Ecto neural progenitor cell (in vitro differentiated cells): ENCODE measurements around the gene C17orf67.
"Not testable (repeated sequence)": the region's sequence is repeated elsewhere in the genome, so short reads cannot be mapped to it uniquely, and the experiment has no call there.

ENCODE experiments used
- DNase-seq: peaks from one replicate; pipeline ENCODE4 v3.0.0-alpha.2; 2018; ENCODE audit warnings: low spot score

The C17orf67 gene

DNA sequence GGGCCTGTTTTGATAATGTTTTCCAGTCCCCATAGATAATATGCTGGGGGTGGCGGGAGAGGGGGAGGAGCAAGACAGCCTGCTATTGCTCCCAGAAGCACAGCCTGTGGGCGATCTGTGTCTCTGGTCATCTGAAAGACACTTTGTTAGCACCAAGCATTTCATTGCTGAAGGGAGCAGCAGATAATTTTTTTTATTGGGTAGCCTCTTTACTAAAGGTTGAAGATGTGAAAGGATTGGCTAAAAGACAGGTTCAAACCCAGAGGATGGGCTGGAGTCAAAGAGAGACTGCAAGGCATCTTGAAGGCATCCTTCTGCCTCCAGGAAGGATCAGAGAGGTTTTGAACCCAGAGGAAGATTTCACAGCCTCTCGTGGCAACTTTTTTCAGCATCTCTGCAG is 60.6 kb downstream of the C17orf67 start:
- no peak for DNase-seq

DNA sequence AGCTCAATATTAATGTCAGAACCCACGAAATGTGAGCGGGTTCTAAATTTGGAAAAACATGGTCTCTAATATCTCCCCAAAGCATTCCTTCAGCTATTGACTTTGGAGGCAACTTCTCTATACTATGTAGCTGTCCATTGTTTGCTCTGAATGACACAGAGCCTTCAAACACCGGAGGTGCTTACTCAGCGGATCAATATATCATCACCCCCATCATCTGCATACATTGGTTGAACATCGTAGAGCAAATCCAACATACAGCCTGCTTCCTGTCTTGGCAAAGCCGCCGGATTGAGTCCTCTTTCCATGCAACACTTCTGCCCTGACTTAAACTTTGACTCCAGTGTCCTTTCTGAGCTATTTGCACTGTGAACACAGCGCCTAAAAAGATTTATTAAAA is 61.3 kb downstream of the C17orf67 start:
- no peak for DNase-seq

DNA sequence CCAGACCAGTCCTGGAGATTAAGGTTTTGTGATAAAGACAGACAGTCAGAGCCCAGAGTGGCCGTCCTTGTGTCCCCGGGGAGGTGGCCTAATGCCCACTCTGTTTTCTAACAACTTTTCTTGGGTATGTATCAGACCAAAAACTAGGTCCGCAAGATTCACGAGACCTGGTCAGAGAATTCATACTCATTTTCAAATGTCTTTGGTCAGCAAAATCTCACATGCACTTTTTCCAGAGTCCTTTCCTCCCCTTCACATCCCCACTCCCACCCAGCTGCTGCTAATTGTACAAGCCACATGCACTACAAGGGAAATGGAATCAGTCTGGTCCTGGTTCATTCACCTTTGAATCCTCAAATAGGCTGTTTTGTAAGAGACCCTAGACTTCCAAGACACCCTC is 61.7 kb downstream of the C17orf67 start:
- DNase-seq = no peak

DNA sequence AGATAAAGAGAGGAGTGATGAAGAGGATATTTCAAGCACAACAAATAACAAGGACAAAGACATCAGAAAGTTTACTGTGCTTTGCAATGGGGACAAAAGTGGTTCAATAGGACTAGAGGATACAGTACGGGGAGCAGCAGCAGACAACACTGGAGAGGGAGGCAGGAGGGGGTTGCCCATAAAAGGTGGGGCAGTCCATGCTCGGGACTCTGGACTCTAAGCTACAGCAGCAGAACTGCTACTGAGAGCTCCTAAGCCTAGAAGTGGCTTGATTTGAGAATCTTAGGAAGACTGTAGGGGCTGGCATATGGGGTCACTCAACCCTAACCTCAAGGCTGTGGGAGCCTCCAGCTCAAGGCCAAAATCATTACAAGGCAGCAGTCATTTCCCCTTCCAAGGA is 62.2 kb downstream of the C17orf67 start:
- DNase-seq = no peak

DNA sequence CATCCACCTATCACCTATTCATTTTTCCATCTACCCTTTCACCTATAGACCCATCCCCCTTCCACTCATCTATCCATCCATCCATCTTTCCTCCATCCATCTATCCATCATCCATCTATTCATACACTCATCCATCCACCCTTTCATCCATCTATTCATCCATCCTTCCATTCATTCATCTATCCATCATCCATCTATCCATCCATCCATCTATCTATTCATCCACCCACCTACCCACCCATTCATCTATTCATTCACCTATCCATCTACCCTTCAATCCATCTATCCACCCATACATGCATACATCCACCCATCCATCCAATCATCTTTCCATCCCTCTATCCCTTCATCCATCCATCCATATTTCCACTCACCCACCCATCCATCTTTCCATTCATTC is 63.3 kb downstream of the C17orf67 start:
- DNase-seq = no peak

DNA sequence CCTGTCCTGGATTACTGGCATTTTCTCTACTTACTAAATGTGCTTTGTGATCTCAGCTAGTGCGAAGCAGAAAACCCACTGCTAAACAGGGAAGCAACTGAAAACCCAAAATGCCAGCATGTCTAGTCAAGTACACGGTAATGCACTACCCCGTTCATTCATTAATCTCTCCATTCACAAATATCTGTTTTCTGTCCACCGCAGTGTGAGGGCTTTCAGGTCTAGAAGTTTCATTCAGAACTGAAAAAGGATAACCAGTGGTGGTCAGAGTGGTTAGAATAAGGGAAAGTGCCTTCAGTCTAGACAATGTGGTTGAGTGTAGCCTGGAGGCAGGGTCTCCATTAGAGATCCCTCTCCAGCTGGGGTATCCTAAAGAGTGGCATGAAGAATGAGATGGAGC is 68.3 kb downstream of the C17orf67 start:
- no peak for DNase-seq

DNA sequence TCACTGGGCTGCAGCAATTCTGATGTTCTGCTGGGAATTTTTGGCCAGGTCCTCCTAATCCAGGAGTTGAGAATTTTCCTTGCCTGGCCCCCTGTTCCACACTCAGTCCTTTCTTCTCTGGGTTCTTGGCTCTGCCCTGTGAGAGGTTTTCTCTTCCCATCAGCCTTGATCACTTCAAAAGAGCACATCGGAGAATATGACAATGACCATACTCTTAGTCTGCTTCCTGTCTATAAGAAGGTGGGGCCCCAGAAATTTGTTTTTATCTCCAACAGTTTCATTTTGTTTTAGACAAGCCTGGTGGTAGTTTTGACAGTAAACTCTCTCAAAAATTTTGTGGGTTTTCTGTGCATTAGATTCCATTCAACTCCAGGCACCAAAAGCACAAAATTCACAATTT is 70.7 kb downstream of the C17orf67 start:
- DNase-seq = no peak

DNA sequence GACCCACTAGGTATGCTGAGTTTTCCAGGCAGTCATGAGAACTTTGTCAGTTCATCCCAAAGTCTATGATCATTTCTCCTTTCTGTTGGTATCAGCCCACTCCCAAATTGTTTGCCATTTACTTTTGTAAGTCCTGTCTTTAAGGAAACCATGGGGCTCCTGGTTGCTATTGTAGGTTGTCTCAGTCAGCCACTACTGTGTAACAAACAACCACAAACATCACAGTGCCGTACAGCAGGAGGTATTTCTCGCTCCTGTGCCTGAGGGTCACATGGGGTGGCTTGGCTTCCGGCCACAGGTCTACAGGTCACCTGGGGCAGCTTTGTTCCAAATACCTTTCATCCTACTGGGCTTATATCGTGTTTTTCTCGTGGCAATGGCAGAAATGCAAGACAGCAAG is 71.6 kb downstream of the C17orf67 start:
- no peak for DNase-seq

DNA sequence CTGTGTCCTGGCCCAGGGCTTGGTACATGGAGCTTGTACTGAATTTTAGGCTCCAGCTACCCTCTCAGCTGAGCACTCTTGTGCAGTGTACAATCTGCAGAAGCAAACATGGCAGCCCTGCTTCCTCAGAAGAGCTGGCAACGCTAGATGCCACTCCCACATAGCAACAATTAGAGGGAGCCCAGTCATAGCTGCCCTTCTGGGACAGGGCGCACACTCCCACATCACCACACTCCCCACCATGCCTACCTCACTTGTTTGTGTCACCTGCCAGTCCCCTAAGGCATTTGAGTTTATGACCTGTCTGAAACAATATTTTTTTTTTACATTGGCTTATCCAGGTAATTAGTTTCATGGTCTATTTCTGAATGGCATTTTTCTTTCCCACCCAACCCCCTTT is 72.3 kb downstream of the C17orf67 start:
- DNase-seq = no peak

DNA sequence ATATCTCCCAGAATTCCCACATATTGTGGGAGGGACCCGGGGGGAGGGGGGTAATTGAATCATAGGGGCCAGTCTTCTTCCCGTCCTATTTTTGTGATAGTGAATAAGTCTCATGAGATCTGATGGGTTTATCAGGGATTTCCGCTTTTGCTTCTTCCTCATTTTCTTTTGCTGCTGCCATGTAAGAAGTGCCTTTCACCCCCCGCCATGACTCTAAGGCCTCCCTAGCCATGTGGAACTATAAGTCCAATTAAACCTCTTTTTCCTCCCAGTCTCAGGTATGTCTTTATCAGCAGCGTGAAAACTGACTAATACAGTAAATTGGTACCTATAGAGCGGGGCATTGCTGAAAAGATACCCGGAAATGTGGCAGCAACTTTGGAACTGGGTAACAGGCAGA is 76.1 kb downstream of the C17orf67 start:
- not testable (repeated sequence) for DNase-seq

DNA sequence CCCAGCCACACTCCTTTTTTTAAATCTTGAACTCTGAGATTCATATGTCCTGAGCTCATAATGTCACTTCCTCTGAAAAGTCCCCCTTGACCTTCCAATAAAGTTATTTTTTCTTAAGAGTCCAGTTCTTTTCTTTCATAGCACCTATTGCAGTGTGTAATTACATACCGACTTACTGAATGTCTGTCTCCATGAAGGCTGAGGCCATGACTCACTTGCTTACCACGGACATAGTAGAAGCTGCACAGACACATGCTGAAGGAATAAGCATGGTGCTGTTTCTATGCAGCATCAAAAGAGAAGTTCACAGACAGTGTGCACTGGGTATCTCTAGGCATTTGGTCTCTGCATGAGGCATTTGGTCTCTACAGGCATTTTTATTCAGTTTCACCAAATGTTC is 77.2 kb downstream of the C17orf67 start:
- DNase-seq = no peak

DNA sequence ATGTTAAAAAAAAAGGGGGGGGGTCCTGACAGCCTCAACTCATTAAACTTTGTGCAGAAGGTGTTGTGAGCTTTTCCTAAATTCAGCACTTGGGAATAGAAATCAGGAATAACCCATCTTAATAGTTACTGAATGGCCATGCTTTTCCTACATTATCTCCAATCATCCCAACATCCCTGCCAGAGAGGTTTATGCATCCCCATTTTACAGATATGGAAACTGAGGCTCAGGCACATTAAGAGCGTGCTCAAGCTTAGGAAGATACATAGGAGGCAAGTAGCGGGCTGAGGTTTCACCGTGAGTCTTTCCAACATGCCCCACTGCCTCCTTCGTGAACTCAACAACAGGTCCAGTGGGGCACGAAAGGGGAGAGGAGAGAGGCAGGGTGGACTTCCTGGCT is 78.4 kb downstream of the C17orf67 start:
- DNase-seq = no peak

DNA sequence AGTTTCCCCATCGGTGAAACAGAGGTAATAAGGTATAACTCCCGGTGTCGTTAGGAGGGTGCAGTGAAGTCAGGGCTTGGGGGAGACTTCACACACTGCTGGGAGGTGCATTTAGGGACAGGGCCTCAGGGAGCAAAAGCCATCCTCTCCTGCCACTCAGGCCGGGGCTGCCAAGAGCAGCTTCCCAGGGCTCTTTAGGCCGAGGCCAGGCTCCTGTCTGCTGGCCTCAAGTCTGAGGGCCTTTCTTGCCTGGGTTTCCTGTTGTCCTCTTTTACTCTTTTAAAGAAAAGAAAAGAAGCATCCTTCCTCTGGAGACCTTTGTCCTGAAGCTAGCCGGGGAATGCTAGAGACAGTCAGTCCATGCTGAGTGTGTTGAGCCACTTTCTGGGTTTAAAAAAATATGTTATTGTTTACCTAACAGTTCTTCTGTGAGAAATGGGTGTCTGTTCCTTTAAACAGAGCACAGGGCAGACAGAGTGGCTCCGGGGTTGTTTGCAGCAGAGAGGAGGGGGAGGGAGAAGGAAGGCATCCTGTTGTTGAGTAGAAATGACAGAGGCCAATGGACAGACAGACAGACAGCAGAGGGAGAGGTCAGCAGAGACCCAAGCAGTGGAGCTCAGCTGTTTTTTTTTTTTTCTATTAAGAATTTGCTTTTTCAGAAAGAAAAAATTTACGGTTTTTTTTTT is 79.1 kb downstream of the C17orf67 start:
- DNase-seq = no peak

DNA sequence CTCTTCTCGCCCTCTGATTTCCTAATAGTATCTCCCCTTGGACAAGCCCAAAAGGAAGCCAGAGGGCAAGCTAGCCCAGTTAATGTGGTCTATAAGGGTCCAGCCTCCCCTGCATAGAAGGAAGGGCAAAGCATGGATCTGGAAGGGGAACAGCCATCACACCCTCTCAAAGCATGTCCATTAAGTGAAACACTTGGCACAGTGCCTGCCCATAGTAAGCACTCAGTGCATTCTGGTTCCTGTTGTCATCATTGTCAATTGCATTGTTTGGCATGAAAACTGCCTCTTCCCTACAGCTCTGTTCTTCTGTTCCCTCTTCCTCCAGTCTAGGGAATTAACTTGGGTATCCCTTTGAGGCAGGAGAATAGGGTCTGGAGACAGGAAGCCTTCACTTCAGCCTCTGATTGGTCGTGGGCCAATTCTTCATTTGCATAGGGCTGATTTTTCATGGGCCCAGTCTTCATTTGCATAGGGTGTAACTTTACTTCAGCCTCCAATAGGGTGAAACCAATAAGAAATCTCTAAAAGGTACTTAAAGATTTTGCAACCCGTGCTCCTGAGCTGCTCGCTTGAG is 81.4 kb downstream of the C17orf67 start:
- no peak for DNase-seq

DNA sequence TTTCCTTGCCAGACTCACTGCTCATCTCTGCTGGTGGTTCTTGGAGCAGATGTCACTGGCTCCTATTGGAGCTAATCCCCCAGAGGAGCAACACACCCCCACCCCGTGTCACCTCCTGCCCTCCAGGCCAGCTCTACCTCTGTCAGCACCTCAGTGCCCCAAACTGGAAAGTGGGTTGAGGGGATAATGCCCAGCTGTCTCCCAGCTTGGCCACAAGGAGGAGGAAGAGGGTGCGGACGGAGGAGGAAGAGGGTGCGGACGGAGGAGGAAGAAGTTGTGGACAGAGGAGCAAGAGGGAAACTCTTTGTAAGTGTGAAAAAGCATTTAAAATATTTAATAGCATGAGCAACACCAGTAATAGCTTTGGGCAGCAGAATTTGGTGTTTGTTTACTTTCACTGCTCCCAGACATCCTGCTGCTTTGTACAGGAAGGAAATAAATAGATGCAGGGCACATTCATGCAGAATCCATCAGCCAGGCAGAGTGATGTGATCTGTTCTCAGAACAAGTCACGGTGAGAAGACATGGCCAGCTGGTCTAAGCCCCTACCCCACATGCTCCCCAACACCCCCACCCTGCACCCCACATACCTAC is 82.5 kb downstream of the C17orf67 start:
- DNase-seq = no peak

DNA sequence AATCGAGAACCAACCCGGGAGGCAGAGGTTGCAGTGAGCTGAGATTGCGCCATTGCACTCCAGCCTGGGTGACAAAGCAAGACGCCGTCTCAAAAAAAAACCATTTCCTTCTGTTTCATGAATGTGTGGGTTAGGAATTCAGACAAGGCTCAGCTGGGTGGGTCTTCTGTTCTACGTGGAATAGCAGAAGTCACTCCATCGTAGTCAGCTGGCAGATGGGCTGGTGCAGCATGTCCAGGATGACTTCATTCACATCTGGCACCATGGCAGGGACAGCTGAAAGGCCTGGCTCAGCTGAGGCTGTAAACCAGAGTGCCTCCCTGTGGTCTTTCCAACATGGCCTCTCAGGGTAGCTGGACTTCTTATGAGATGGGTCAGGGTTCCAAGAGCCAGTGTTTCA is 89.0 kb downstream of the C17orf67 start:
- DNase-seq = no peak

DNA sequence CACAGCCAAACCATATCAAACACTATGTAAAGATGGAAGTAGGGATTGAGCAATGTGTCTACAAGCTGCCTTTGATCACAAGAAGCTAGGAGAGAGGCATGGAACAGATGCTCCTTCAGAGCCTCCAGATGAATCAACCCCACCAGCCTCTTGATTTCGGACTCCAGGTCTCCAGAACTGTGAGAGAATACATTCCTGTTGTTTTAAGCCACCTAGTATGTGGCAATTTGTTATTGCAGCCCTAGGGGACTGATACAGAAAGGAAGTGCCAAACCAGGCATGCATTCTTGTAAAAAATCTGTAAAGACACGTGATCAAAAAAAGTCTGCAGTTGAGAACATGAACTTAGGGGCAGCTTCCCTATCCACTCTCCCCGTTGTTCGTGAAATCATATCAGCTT is 91.1 kb downstream of the C17orf67 start:
- DNase-seq = no peak
